GM21367 (cell line): ENCODE measurements around the gene CD55.

Experiments
- ATAC-seq: cut with Tn5 transposase; IDR thresholded peaks from one replicate; pipeline ENCODE4 v1.9.1; 2021; ENCODE audit not compliant: unreplicated experiment

CD55 gene

GRCh38 chr1:207321079-207321789 lies at the start of gene CD55:
TSS of gene CD55 (plus strand) at chr1:207321678. CDS start at chr1:207321766, 88 bp downstream.
- peak; percentile 91 for ATAC-seq

GRCh38 chr1:207274882-207275281 lies 46.6 kb upstream of the CD55 start:
- no peak for ATAC-seq

GRCh38 chr1:207276465-207276864 lies 45.0 kb upstream of the CD55 start:
- no peak for ATAC-seq

GRCh38 chr1:207277241-207277640 lies 44.2 kb upstream of the CD55 start:
- no peak for ATAC-seq

GRCh38 chr1:207279652-207280051 lies 41.8 kb upstream of the CD55 start:
- ATAC-seq, result no peak

- no peak for ATAC-seq
Measured at GRCh38 chr1:207280706-207281105, 40.8 kb upstream of the CD55 start.

- no peak for ATAC-seq
Measured at GRCh38 chr1:207282058-207282457, 39.4 kb upstream of the CD55 start.

GRCh38 chr1:207282496-207283380 lies 38.7 kb upstream of the CD55 start:
- ATAC-seq, result no peak

- ATAC-seq, result no peak
Measured at GRCh38 chr1:207283421-207283820, 38.1 kb upstream of the CD55 start.

GRCh38 chr1:207284209-207284897 lies 37.1 kb upstream of the CD55 start:
- ATAC-seq, result no peak

GRCh38 chr1:207286786-207287468 lies 34.6 kb upstream of the CD55 start:
- ATAC-seq, result no peak

GRCh38 chr1:207288315-207288714 lies 33.2 kb upstream of the CD55 start:
- no peak for ATAC-seq

- ATAC-seq, result no peak
Measured at GRCh38 chr1:207289756-207290155, 31.7 kb upstream of the CD55 start.

- ATAC-seq, result no peak
Measured at GRCh38 chr1:207291723-207292122, 29.8 kb upstream of the CD55 start.

- ATAC-seq, result no peak
Measured at GRCh38 chr1:207298186-207298585, 23.3 kb upstream of the CD55 start.

- no peak for ATAC-seq
Measured at GRCh38 chr1:207298636-207299398, 22.7 kb upstream of the CD55 start.

- ATAC-seq, result no peak
Measured at GRCh38 chr1:207300970-207301369, 20.5 kb upstream of the CD55 start.

- ATAC-seq, result no peak
Measured at GRCh38 chr1:207302618-207303393, 18.7 kb upstream of the CD55 start.

GRCh38 chr1:207304710-207305488 lies 16.6 kb upstream of the CD55 start:
- ATAC-seq, result no peak
